ENCODE data around the gene ZNF248.

ZNF248 gene

DNA sequence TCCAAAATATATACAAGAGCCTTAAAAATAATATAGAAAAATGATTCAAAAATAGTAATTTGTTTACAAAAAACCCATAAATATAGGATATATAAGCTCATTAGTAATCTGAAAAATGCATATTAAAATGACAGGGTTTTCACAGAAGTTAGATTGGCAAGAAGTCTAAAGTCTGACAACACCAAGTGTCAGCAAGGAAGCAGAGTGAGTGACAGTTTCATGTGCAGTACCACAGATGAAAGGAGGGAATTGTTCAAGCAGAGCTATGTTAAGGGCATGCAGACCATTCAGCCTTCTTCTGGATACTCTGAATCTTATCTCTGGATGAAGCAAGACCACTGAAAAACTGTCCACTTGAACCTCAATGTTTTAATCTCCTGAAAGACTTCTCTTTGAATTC, 55.9 kb downstream of the ZNF248 start:
- no peak for ATAC-seq
- TF ChIP-seq CREB5 (CRISPR knock-in tag; IDR thresholded peaks at IDR 0.05; ENCODE audit: low read depth), result no peak
- no peak for TF ChIP-seq POU6F1 (CRISPR knock-in tag; IDR thresholded peaks at IDR 0.05; ENCODE audit: borderline replicate concordance, low read depth)
- no peak for TF ChIP-seq TSHZ2 (CRISPR knock-in tag; IDR thresholded peaks at IDR 0.05)
- no peak for TF ChIP-seq CSRNP3 (CRISPR knock-in tag; IDR thresholded peaks at IDR 0.05)
- TF ChIP-seq TOX (CRISPR knock-in tag; IDR thresholded peaks at IDR 0.05; ENCODE audit: borderline replicate concordance), result no peak
- no peak for TF ChIP-seq RARB (CRISPR knock-in tag; IDR thresholded peaks at IDR 0.05)
- TF ChIP-seq BACH2 (CRISPR knock-in tag; IDR thresholded peaks at IDR 0.05; ENCODE audit: borderline replicate concordance), result no peak
- no peak for TF ChIP-seq ZNF565 (CRISPR knock-in tag; conservative IDR thresholded peaks at IDR 0.05; ENCODE audit: low read depth)

GRCh38 chr10:37794305-37794976, 63.0 kb downstream of the ZNF248 start:
- ATAC-seq, result no peak
- TF ChIP-seq ESRRG (CRISPR knock-in tag; IDR thresholded peaks at IDR 0.05) (no peak), TOX (CRISPR knock-in tag; IDR thresholded peaks at IDR 0.05; ENCODE audit: borderline replicate concordance) (no peak), ZNF565 (CRISPR knock-in tag; conservative IDR thresholded peaks at IDR 0.05; ENCODE audit: low read depth) (no peak), ZFP30 (CRISPR knock-in tag; IDR thresholded peaks at IDR 0.05) (no peak), CSRNP3 (CRISPR knock-in tag; IDR thresholded peaks at IDR 0.05) (no peak), OSR1 (CRISPR knock-in tag; IDR thresholded peaks at IDR 0.05) (no peak), SNAI2 (CRISPR knock-in tag; IDR thresholded peaks at IDR 0.05) (no peak), ISL1 (CRISPR knock-in tag; IDR thresholded peaks at IDR 0.05) (no peak), ZNF8 (CRISPR knock-in tag; IDR thresholded peaks at IDR 0.05) (no peak), TSHZ2 (CRISPR knock-in tag; IDR thresholded peaks at IDR 0.05) (no peak), CSDC2 (CRISPR knock-in tag; IDR thresholded peaks at IDR 0.05) (no peak), RARB (CRISPR knock-in tag; IDR thresholded peaks at IDR 0.05) (no peak), BACH2 (CRISPR knock-in tag; IDR thresholded peaks at IDR 0.05; ENCODE audit: borderline replicate concordance) (no peak), CREB5 (CRISPR knock-in tag; IDR thresholded peaks at IDR 0.05; ENCODE audit: low read depth) (no peak), ZC3H10 (CRISPR knock-in tag; IDR thresholded peaks at IDR 0.05) (no peak)
- TF ChIP-seq, protein P1, sequence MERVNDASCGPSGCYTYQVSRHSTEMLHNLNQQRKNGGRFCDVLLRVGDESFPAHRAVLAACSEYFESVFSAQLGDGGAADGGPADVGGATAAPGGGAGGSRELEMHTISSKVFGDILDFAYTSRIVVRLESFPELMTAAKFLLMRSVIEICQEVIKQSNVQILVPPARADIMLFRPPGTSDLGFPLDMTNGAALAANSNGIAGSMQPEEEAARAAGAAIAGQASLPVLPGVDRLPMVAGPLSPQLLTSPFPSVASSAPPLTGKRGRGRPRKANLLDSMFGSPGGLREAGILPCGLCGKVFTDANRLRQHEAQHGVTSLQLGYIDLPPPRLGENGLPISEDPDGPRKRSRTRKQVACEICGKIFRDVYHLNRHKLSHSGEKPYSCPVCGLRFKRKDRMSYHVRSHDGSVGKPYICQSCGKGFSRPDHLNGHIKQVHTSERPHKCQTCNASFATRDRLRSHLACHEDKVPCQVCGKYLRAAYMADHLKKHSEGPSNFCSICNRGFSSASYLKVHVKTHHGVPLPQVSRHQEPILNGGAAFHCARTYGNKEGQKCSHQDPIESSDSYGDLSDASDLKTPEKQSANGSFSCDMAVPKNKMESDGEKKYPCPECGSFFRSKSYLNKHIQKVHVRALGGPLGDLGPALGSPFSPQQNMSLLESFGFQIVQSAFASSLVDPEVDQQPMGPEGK (CRISPR knock-in tag; IDR thresholded peaks at IDR 0.05; ENCODE audit: borderline replicate concordance), result no peak
